NCI-H2227 (cell line): Measurements from ENCODE around the gene ZSCAN22.

ENCODE experiments used
- DNase-seq: peaks from one replicate; lab custom pipeline; 2025; ENCODE audit not compliant: unreplicated experiment; lab: John Stamatoyannopoulos, UW

ZSCAN22 gene

GRCh38 chr19:58350871-58351557 is 24.2 kb downstream of the ZSCAN22 start:
- no peak for DNase-seq

DNA sequence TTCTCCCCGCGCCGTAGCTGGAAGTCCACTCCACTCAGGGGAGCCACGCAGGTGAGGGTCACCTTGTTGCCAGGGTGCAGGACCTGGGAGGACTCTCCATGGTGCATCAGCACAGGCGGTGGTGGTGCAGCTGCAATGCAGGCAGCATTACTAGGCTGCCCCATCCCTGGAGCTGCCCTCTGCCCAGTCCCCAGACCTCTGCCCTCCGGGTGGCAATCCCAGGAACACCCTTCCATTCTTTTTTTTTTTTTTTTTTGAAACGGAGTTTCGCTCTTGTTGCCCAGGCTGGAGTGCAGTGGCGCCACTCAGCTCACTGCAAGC is 24.7 kb downstream of the ZSCAN22 start:
- DNase-seq = no peak

DNA sequence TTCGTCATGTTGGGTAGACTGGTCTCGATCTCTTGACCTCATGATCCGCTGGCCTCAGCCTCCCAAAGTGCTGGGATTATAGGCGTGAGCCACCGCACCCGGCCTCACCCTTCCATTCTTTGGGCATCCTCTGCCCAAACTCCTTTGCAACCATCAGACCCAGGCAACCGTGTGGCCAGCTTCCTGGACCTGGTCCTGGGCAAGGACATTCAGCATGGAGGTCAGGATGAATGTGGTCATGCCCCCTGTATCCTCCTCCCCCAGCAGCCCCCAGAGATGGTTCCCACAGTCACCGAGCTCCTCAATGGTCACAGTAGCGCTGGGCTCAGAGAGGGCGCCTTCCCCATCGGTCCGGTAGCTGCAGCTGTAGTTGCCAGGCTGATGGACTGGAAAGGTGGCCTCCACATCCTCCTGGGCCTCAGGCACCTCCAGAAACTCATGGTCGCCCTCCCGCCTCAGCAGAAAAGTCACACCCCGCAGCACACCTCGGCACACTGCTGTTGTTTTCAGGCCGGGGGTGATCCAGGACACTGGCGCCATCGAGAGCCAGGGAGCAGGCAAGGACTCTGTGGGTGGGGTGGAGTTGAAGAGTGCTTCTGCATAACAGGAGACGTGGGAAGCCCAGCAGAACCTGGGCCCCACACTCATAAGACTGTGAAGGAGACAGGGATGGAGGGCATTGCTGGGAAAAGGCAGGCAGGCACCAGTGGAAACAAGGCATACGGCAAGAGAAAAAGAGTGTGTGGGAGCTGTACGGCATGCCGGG is 25.4 kb downstream of the ZSCAN22 start:
- DNase-seq = no peak

DNA sequence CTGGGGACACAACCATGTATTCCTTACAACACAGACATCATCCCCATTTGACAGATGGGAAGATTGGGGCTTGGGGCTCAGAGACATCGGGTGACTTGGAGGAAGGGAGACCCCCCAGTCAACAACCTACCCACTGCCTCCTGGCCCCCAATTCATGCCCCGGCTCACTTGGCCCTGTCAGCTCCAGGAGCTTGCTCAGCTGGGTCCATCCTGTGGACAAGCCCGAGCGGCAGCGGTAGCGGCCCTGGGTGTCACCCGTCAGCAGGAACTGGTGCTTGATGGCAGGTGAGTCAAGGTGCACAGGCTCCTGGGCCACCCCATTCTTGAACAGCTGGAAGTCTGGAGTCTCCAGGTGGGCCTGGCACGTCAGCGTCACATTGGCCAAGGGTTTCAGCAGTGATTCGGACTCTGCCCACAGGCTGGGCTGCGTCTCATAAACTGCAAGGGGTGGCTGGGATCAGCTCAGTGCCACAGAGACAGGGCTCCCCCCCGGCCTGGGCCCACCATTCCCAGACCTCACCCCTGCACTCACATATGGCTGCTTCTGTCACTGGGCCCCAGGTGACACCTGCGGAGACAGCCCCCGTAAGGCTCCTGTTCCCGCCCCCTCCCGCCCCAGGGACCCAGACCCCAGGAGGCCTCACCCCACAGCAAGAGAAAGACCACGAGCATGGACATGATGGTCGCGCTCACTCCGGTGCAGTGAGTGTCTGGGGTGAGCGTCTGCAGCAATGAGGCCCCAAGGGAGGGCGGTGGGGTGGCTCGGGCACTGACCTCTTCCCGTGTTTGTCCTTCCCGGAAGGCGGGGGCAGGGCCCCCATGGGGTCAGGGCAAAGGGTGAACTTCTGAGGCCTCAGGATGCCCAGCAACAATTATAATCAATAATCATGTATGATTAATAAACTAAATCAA is 26.2 kb downstream of the ZSCAN22 start, which contains the start of gene A1BG:
A1BG (minus strand) TSS at position 733 of the 912 bp plus-strand sequence; CDS start at position 678, 55 bp downstream.
- DNase-seq = no peak

- no peak for DNase-seq
Observed at GRCh38 chr19:58353717-58354477, 27.1 kb downstream of the ZSCAN22 start.

GRCh38 chr19:58354478-58355030 is 27.8 kb downstream of the ZSCAN22 start:
- no peak for DNase-seq

DNA sequence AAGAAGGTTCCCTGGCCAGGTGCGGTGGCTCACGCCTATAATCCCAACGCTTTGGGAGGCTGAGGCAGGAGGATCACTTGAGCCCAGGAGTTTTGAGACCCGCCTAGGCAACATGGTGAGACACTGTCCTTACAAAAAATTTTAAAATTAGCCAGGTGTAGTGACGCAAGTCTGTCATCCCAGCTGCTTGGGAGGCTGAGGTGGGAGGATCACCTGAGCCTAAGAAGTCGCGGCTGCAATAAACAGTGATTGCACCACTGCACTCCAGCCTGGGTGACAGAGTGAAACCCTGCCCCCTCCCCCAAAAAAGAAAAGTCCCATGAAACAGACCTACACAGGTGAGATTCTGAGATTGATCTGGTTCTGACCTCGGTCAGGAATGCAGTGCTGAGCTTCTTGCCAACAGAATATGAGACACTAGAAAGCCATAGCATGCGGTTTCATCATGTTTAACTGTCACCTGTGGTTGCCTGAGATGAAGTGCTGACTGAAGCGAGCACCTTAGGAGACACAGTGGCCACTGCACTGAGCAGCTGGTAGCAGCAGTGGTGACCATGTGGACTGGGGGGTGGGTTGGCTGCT is 28.5 kb downstream of the ZSCAN22 start:
- DNase-seq = no peak

DNA sequence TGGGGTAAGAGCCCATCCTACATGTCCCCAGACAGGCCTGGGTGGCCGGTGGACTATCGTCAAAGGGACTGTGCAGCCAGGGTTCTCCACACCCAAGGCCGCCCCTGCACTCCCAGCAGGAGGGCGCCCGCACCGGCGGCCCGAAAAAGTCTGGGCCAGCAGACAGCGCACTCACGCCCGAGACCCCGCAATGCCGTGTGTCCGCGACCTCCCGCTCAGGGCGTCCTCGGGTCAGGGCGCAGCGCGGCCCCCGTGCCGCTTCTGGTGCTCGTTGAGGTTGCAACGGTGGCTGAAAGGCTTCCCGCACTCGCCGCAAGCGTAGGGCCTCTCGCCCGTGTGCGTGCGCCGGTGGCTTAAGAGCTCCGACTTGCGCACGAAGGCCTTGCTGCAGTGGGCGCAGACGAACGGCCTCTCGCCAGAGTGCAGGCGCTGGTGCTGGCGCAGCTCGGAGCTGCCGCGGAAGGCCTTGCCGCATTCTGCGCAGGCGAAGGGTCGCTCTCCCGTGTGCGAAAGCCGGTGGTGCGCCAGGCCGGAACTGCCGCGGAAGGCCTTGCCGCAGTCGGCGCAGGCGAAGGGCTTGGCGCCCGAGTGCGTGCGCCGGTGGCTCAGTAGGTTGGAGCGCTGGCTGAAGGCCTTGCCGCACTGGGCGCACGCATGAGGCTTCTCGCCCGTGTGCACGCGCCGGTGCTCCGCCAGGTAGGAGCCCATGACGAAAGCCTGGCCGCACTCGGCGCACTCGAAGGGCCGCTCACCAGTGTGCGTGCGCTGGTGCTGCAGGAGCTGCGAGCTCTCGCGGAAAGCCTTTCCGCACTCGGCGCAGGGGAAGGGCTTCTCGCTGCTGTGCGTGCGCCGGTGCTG is 29.3 kb downstream of the ZSCAN22 start:
- DNase-seq = no peak

DNA sequence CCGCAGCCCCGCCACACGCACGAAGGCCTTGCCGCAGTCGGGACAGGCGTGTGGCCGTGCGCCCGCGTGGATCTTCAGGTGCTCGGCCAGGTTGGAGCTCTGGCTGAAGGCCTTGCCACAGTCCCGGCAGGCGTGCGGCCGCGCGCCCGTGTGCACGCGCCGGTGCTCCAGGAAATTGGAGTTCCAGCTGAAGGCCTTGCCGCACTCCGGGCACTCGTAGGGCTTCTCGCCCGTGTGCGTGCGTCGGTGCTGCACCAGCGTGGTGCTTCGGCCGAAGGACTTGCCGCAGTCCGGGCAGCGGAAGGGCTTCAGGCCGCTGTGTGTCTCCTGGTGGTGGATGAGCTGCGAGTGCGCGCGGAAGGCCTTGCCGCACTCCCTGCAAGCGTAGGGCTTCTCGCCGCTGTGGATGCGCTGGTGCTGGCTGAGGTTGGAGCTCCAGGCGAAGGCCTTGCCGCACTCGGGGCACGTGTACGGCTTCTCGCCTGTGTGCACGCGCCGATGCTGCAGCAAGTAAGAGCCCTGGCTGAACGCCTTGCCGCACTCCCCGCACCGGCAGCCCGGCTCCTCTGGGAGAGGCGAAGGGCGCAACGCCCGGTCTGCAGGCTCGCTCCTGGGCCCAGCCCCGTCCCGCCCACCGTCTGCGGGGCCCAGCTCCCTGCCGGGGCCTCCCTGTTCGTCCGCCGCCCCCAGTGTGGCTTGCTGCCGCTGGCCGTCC is 30.1 kb downstream of the ZSCAN22 start:
- DNase-seq = no peak

GRCh38 chr19:58357481-58358145 is 30.8 kb downstream of the ZSCAN22 start:
- no peak for DNase-seq

GRCh38 chr19:58361900-58362271 is 35.1 kb downstream of the ZSCAN22 start:
- peak; percentile 91 for DNase-seq

DNA sequence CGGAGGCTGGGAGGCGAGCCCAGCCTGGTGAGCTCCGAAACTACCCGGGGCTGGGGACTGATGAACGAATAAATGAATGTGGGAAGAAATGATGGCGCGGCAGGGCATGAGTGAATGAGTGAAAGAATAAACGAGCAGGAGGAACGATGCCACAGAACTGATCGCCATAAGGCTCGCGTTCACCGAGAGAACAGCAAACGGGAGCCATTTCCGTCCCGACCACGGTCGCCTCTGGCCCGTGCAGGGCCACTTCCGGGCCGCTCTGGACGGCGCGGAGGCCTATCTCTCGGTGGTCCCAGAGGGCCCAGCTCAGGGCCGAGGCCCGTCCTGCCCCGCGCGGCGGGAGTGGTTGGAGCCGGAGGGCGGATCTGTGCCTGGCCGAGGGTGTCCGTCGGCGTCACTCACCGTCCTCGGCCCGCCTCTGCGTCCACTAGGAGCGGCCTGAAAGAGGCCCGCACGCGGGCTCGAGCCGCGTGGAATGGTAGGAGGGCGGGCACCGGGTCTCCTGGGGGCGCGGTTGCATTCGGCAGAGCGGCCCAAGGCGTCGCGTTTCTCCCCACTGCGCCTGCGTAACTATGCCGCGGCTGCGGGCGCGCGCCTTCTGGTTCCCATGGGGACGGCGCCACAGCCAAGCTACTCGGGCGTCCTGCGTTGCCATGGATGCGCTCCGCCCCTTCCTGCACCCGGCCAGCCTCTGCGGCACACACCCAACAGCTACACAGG is 35.6 kb downstream of the ZSCAN22 start, which contains the start of gene ZNF497:
ZNF497 (minus strand) TSS at position 480 of the 723 bp plus-strand sequence. CDS start 5,116 bp downstream, outside the sequence.
- peak; percentile 100 for DNase-seq

- DNase-seq = no peak
Observed at GRCh38 chr19:58364146-58364545, 37.4 kb downstream of the ZSCAN22 start.

- DNase-seq = no peak
Observed at GRCh38 chr19:58366585-58367430, 40.0 kb downstream of the ZSCAN22 start.

- no peak for DNase-seq
Observed at GRCh38 chr19:58367698-58368454, 41.1 kb downstream of the ZSCAN22 start.
